BJ (cell line): ENCODE results near the gene SCARB1. TPM values are rescaled to one million over a fixed set of nuclear protein-coding genes. Genes with fewer than 3 reads are reported as not detected.

Source experiments
- CTCF ChIA-PET: fragments of 350-600 bp; formaldehyde crosslinking; extraction: SDS; loops from one replicate; lab custom pipeline; 2021; ENCODE audit warnings: antibody characterized with exemption, inconsistent platforms; lab: Yijun Ruan, JAX
- POLR2A ChIA-PET: fragments of 300-600 bp; sonication (Branson Sonifier 250); formaldehyde crosslinking; extraction: SDS; loops from one replicate; lab custom pipeline; 2021; ENCODE audit warnings: antibody characterized with exemption; lab: Charles Lee
- DNase-seq: peaks from one replicate; pipeline ENCODE4 v3.0.0-alpha.2; 2011; ENCODE audit warnings: low read depth
- H3K27me3 ChIP-seq: 2 replicates; pipeline ENCODE4 v1.6.0; 2011; ENCODE audit warnings: low read length; ENCODE audit not compliant: control insufficient read depth, insufficient read depth
- H3K36me3 ChIP-seq: 2 replicates; pipeline ENCODE4 v1.5.1; 2011; ENCODE audit warnings: low read length; ENCODE audit not compliant: control insufficient read depth, insufficient read depth
- H3K4me3 ChIP-seq: 2 replicates; pipeline ENCODE4 v1.5.1; 2011; ENCODE audit warnings: low read depth, mild to moderate bottlenecking, control low read depth, low read length
- polyA plus RNA-seq: library from polyadenylated mRNA; depleted of rRNA; stranded (reverse); fragments of >200 nt; gene quantifications from 2 replicates; pipeline ENCODE4 v1.2.3, GENCODE V29; 2011
- TF ChIP-seq, protein P1 (sequence below): IDR thresholded peaks from 2 replicates; pipeline ENCODE4 v1.5.1; 2011; ENCODE audit warnings: low read depth, mild to moderate bottlenecking, control low read depth, inconsistent platforms, low read length, moderate library complexity; ENCODE audit not compliant: insufficient read depth

Gene SCARB1
- polyA plus RNA-seq, 1 experiment, result 38.4 TPM

- TF ChIP-seq, protein P1, sequence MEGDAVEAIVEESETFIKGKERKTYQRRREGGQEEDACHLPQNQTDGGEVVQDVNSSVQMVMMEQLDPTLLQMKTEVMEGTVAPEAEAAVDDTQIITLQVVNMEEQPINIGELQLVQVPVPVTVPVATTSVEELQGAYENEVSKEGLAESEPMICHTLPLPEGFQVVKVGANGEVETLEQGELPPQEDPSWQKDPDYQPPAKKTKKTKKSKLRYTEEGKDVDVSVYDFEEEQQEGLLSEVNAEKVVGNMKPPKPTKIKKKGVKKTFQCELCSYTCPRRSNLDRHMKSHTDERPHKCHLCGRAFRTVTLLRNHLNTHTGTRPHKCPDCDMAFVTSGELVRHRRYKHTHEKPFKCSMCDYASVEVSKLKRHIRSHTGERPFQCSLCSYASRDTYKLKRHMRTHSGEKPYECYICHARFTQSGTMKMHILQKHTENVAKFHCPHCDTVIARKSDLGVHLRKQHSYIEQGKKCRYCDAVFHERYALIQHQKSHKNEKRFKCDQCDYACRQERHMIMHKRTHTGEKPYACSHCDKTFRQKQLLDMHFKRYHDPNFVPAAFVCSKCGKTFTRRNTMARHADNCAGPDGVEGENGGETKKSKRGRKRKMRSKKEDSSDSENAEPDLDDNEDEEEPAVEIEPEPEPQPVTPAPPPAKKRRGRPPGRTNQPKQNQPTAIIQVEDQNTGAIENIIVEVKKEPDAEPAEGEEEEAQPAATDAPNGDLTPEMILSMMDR, result no peak
- no peak for DNase-seq
- ChIA-PET CTCF (interaction anchor here (2.4 kb wide), 1 partner anchor 30 kb away, joined by 22 read pairs; no protein-coding TSS in a partner anchor), POLR2A (interaction anchor here (0.6 to 1.1 kb wide), 3 partner anchors 29 to 96 kb away, joined by 6 to 8 read pairs (median 8); no protein-coding TSS in a partner anchor)
- Histone ChIP-seq H3K27me3 (no peaks in the 10 kb centered on the region), H3K36me3 (peaks cover 9% of the 10 kb centered on the region), H3K4me3 (no peak overlapping the region)
Observed at GRCh38 chr12:124909831-124910560, 46.3 kb upstream of the SCARB1 start.

GRCh38 chr12:124906606-124907261 is 43.1 kb upstream of the SCARB1 start:
- DNase-seq, result peak; percentile 61
- H3K36me3 ChIP-seq, result peaks cover 7% of the 10 kb centered on the region
- CTCF ChIA-PET, result interaction anchor here (0.6 to 4.6 kb wide), 36 partner anchors 9 to 871 kb away, joined by 3 to 88 read pairs (median 5); no protein-coding TSS in a partner anchor
- H3K27me3 ChIP-seq, result no peaks in the 10 kb centered on the region
- no peak overlapping the region for H3K4me3 ChIP-seq
- TF ChIP-seq, protein P1, result peak; percentile 96
- POLR2A ChIA-PET, result interaction anchor here (0.7 to 1.2 kb wide), 2 partner anchors 33 to 54 kb away, joined by 3 to 9 read pairs; no protein-coding TSS in a partner anchor

DNA sequence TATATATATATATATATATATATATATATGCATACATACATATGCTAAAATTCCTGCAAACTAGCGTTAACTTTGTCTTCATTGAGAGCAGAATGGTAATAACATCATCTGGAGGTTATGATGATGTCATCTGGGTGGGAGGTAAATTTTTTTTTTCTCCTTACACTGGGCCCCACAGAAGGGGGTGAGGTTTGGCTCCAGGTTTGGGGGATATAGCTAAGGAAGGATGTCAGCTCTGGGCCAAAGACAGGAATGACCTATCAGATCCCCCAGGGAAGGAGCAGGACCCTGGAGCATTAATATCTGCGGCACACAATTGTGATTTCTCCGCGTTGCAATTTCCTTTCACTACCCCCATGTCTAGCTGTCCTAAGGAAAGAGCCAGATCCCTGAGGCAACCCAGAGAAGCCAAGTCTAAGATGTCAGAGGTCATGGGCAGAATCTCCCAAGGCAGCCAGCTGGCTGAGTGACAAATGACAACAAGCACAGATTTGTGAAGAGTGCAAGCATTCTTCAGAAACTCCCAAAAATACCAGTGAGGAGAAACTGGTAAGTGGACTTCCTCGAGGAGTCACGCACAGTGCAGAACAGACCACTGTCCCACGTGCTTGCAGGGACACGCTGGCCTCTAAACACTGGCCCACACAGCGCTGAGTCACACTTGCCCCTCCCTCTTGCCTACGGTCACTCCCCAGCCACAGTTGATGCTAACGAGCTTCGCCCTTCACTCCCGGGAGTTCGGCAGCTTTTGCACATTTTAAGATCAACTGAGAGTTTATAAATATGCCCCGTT is 40.8 kb upstream of the SCARB1 start:
- ChIA-PET POLR2A (interaction anchor here (0.6 to 1.0 kb wide), 3 partner anchors 10 to 72 kb away, joined by 3 read pairs; partner anchors contain the start of gene UBC), CTCF (interaction anchor here (0.9 to 4.6 kb wide), 9 partner anchors 20 to 872 kb away, joined by 3 to 88 read pairs (median 4); no protein-coding TSS in a partner anchor)
- Histone ChIP-seq H3K4me3 (no peak overlapping the region; the same call in 1 of the 2 replicates), H3K27me3 (no peaks in the 10 kb centered on the region), H3K36me3 (no peaks in the 10 kb centered on the region)
- DNase-seq, result peak; percentile 96
- TF ChIP-seq, protein P1, result no peak

- TF ChIP-seq, protein P1, result no peak
- POLR2A ChIA-PET, result no interaction called here
- H3K27me3 ChIP-seq, result no peaks in the 10 kb centered on the region
- CTCF ChIA-PET, result interaction anchor here (1.0 kb wide), 1 partner anchor 131 kb away, joined by 3 read pairs; no protein-coding TSS in a partner anchor
- no peak for DNase-seq
- H3K36me3 ChIP-seq, result no peaks in the 10 kb centered on the region
- no peak overlapping the region for H3K4me3 ChIP-seq
Observed at GRCh38 chr12:124902916-124903315, 39.3 kb upstream of the SCARB1 start.
